DOHH2 (cell line): ENCODE data around the gene SERPING1.

ENCODE experiments used
- H3F3A ChIP-seq: fragments of 200-600 bp; sonication (generic), shearing (Covaris generic); 2 replicates; pipeline ENCODE4 v1.6.0; 2016; ENCODE audit warnings: antibody characterized with exemption, mild to moderate bottlenecking; ENCODE audit not compliant: control insufficient read depth, insufficient read depth
- H3K27ac ChIP-seq: fragments of 200-600 bp; sonication (generic); 2 replicates; pipeline ENCODE4 v1.5.1; 2014; ENCODE audit warnings: low read depth, mild to moderate bottlenecking, low read length, moderate library complexity
- H3K27me3 ChIP-seq: fragments of 200-600 bp; sonication (generic); 2 replicates; pipeline ENCODE4 v1.6.1; 2014; ENCODE audit warnings: mild to moderate bottlenecking, low read length, mixed read lengths; ENCODE audit not compliant: control insufficient read depth
- H3K36me3 ChIP-seq: fragments of 200-600 bp; sonication (generic); 2 replicates; pipeline ENCODE4 v1.6.1; 2014; ENCODE audit warnings: mild to moderate bottlenecking, low read length, moderate library complexity, mixed read lengths; ENCODE audit not compliant: control insufficient read depth
- H3K4me1 ChIP-seq: fragments of 200-600 bp; sonication (generic); 2 replicates; pipeline ENCODE4 v1.6.1; 2014; ENCODE audit warnings: mild to moderate bottlenecking, low read length, mixed read lengths; ENCODE audit not compliant: control insufficient read depth
- H3K4me2 ChIP-seq: fragments of 200-600 bp; sonication (generic); 2 replicates; pipeline ENCODE4 v1.6.0; 2014; ENCODE audit warnings: mild to moderate bottlenecking, low read length, moderate library complexity
- H3K4me3 ChIP-seq: fragments of 200-600 bp; sonication (generic); 2 replicates; pipeline ENCODE4 v1.5.1; 2014; ENCODE audit warnings: mild to moderate bottlenecking, low read length, mixed read lengths
- H3K79me2 ChIP-seq: fragments of 200-600 bp; sonication (generic); 2 replicates; pipeline ENCODE4 v1.6.1; 2014; ENCODE audit warnings: mild to moderate bottlenecking, low read length, mixed read lengths; ENCODE audit not compliant: control insufficient read depth
- H3K9me2 ChIP-seq: fragments of 200-600 bp; sonication (generic); replicated peaks from 2 replicates; pipeline ENCODE4 v1.6.1; 2014; ENCODE audit warnings: mild to moderate bottlenecking, low read length, mixed read lengths; ENCODE audit not compliant: control insufficient read depth
- H3K9me3 ChIP-seq: fragments of 200-600 bp; sonication (generic); 2 replicates; pipeline ENCODE4 v1.6.1; 2014; ENCODE audit warnings: antibody characterized with exemption, low read length, mixed read lengths; ENCODE audit not compliant: control insufficient read depth, insufficient read depth
- H4K20me1 ChIP-seq: fragments of 200-600 bp; sonication (generic); 2 replicates; pipeline ENCODE4 v1.6.0; 2014; ENCODE audit warnings: low read depth, mild to moderate bottlenecking, antibody characterized with exemption, low read length, moderate library complexity; ENCODE audit not compliant: control insufficient read depth, insufficient read depth
- CTCF ChIP-seq: fragments of 200-600 bp; sonication (generic); IDR thresholded peaks from one replicate; pipeline ENCODE4 v1.5.1; 2014; ENCODE audit warnings: antibody characterized with exemption, mild to moderate bottlenecking, low read depth, low read length; ENCODE audit not compliant: poor library complexity, severe bottlenecking
- EZH2phosphoT487 ChIP-seq: fragments of 200-600 bp; sonication (generic); IDR thresholded peaks from 2 replicates; pipeline ENCODE4 v1.6.1; 2017; ENCODE audit warnings: borderline replicate concordance, mild to moderate bottlenecking, antibody characterized with exemption, low read length, moderate library complexity, mixed read lengths

The SERPING1 gene

GRCh38 chr11:57574061-57574460, 23.4 kb upstream of the SERPING1 start:
- Histone ChIP-seq H3F3A (no peaks in the 10 kb centered on the region), H3K27ac (no peak overlapping the region), H3K4me1 (no peaks in the 10 kb centered on the region), H3K9me3 (no peaks in the 10 kb centered on the region), H3K9me2 (no peaks in the 10 kb centered on the region), H3K4me2 (no peak overlapping the region), H3K4me3 (no peak overlapping the region), H3K27me3 (no peaks in the 10 kb centered on the region), H4K20me1 (no peaks in the 10 kb centered on the region), H3K79me2 (no peaks in the 10 kb centered on the region), H3K36me3 (no peaks in the 10 kb centered on the region)
- TF ChIP-seq EZH2phosphoT487 (no peak), CTCF (no peak)

- H3K9me2 ChIP-seq: no peaks in the 10 kb centered on the region
- no peaks in the 10 kb centered on the region for H3K27me3 ChIP-seq
- H3K27ac ChIP-seq: no peak overlapping the region
- no peaks in the 10 kb centered on the region for H3K79me2 ChIP-seq
- no peaks in the 10 kb centered on the region for H3F3A ChIP-seq
- H3K9me3 ChIP-seq: no peaks in the 10 kb centered on the region
- no peaks in the 10 kb centered on the region for H3K36me3 ChIP-seq
- H3K4me1 ChIP-seq: no peaks in the 10 kb centered on the region
- no peak for TF ChIP-seq EZH2phosphoT487
- TF ChIP-seq CTCF: no peak
- H4K20me1 ChIP-seq: no peaks in the 10 kb centered on the region
- no peak overlapping the region for H3K4me3 ChIP-seq
- H3K4me2 ChIP-seq: no peak overlapping the region
Observed at GRCh38 chr11:57584341-57584740, 13.1 kb upstream of the SERPING1 start.

- Histone ChIP-seq H3K4me2 (no peak overlapping the region), H3K79me2 (no peaks in the 10 kb centered on the region), H3K9me2 (no peaks in the 10 kb centered on the region), H3K4me3 (no peak overlapping the region), H3K9me3 (no peaks in the 10 kb centered on the region), H3K27ac (no peak overlapping the region), H4K20me1 (no peaks in the 10 kb centered on the region), H3F3A (no peaks in the 10 kb centered on the region), H3K36me3 (no peaks in the 10 kb centered on the region), H3K27me3 (no peaks in the 10 kb centered on the region), H3K4me1 (no peaks in the 10 kb centered on the region)
- TF ChIP-seq CTCF (no peak), EZH2phosphoT487 (no peak)
Observed at GRCh38 chr11:57585301-57585700, 12.2 kb upstream of the SERPING1 start.
